Astrocyte (in vitro differentiated cells and primary cell): ENCODE measurements around the gene ZNF407. TPM values are rescaled to one million over a fixed set of nuclear protein-coding genes. Genes with fewer than 3 reads are reported as not detected.

Source experiments
- DNase-seq: peaks from one replicate; pipeline ENCODE4 v3.0.0-alpha.2; 2010; ENCODE audit warnings: low read depth
- FAIRE-seq: peaks from 2 replicates; lab custom pipeline; 2011; peaks lifted over from hg19 to GRCh38; lab: Jason Lieb, UNC
- H2AFZ ChIP-seq: 2 replicates; pipeline ENCODE4 v1.6.0; 2012; ENCODE audit warnings: low read depth, low read length, inconsistent platforms
- H3K27ac ChIP-seq: 2 replicates; pipeline ENCODE4 v1.5.1; 2011; ENCODE audit warnings: low read depth, low read length, inconsistent platforms
- H3K27me3 ChIP-seq: 2 replicates; pipeline ENCODE4 v1.6.0; 2011; ENCODE audit warnings: low read length, inconsistent platforms; ENCODE audit not compliant: insufficient read depth
- H3K36me3 ChIP-seq: 2 replicates; pipeline ENCODE4 v1.5.1; 2011; ENCODE audit warnings: low read length, inconsistent platforms; ENCODE audit not compliant: insufficient read depth
- H3K4me1 ChIP-seq: 2 replicates; pipeline ENCODE4 v1.5.1; 2011; ENCODE audit warnings: low read length, inconsistent platforms; ENCODE audit not compliant: insufficient read depth
- H3K4me2 ChIP-seq: 2 replicates; pipeline ENCODE4 v1.6.0; 2012; ENCODE audit warnings: low read length, inconsistent platforms
- H3K4me3 ChIP-seq: 2 replicates; pipeline ENCODE4 v1.5.1; 2011; ENCODE audit warnings: low read depth, mild to moderate bottlenecking, low read length, inconsistent platforms; ENCODE audit not compliant: insufficient read depth
- H3K79me2 ChIP-seq: 2 replicates; pipeline ENCODE4 v1.6.0; 2012; ENCODE audit warnings: mild to moderate bottlenecking, low read length, inconsistent platforms; ENCODE audit not compliant: insufficient read depth
- H3K9ac ChIP-seq: 2 replicates; pipeline ENCODE4 v1.6.0; 2012; ENCODE audit warnings: mild to moderate bottlenecking, low read length, inconsistent platforms
- H3K9me3 ChIP-seq: 2 replicates; pipeline ENCODE4 v1.5.1; 2012; ENCODE audit warnings: low read depth, mild to moderate bottlenecking, low read length, inconsistent platforms; ENCODE audit not compliant: insufficient read depth
- H4K20me1 ChIP-seq: 2 replicates; pipeline ENCODE4 v1.6.0; 2012; ENCODE audit warnings: low read length, inconsistent platforms; ENCODE audit not compliant: insufficient read depth
- H3K27ac Mint-ChIP-seq: one replicate; pipeline ENCODE4 v1.8.0; 2021; ENCODE audit warnings: mild to moderate bottlenecking, mixed read lengths; ENCODE audit not compliant: unreplicated experiment
- H3K27me3 Mint-ChIP-seq: one replicate; pipeline ENCODE4 v1.8.0; 2021; ENCODE audit warnings: low read depth, mixed read lengths; ENCODE audit not compliant: unreplicated experiment
- H3K36me3 Mint-ChIP-seq: one replicate; pipeline ENCODE4 v1.8.0; 2021; ENCODE audit warnings: low read depth, mixed read lengths; ENCODE audit not compliant: unreplicated experiment
- H3K4me1 Mint-ChIP-seq: one replicate; pipeline ENCODE4 v1.8.0; 2021; ENCODE audit warnings: low read depth, mixed read lengths; ENCODE audit not compliant: unreplicated experiment
- H3K4me3 Mint-ChIP-seq: one replicate; pipeline ENCODE4 v1.8.0; 2021; ENCODE audit warnings: mild to moderate bottlenecking, moderate library complexity, mixed read lengths; ENCODE audit not compliant: unreplicated experiment
- H3K9me3 Mint-ChIP-seq: one replicate; pipeline ENCODE4 v1.8.0; 2021; ENCODE audit warnings: mild to moderate bottlenecking, mixed read lengths; ENCODE audit not compliant: unreplicated experiment
- CTCF ChIP-seq: IDR thresholded peaks from 2 replicates; pipeline ENCODE4 v1.5.1; 2011; ENCODE audit warnings: low read depth, mild to moderate bottlenecking, inconsistent platforms, low read length, moderate library complexity; ENCODE audit not compliant: insufficient read depth
- EZH2 ChIP-seq: IDR thresholded peaks from 2 replicates; pipeline ENCODE4 v1.6.1; 2012; ENCODE audit warnings: mild to moderate bottlenecking, low read length, inconsistent platforms; ENCODE audit not compliant: insufficient read depth
- total RNA-seq: library from RNA; stranded (reverse); gene quantifications from 2 replicates; pipeline ENCODE4 v1.2.1, GENCODE V29; 2021

The ZNF407 gene
- total RNA-seq, 1 donor from 2014 or later: 13.8 TPM

DNA sequence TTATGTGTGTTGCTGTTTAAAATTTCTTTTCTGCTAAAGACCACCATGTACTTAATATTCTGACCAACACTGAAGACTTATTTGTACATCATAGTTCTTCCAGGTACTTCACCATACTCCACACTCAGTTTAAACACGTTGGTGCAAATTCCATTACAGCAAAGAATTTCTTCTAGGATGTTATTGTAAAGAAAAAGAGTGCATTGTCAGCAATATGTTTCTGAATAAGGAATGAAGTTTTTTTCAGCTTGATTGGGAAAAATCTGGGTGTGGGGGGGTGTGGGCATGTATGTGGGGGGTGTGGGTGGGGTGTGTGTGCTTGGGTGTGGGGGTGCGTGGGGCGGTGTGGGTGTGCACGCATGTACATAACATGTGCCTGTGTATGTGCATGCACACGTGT, 447.1 kb downstream of the ZNF407 start:
- no peak for TF ChIP-seq EZH2
- TF ChIP-seq CTCF: no peak
- DNase-seq (no peak), FAIRE-seq (no peak)
- Mint-ChIP-seq H3K36me3 (peaks cover 2% of the 10 kb centered on the region), H3K27ac (no peak overlapping the region), H3K4me1 (no peaks in the 10 kb centered on the region), H3K9me3 (no peaks in the 10 kb centered on the region), H3K4me3 (no peak overlapping the region), H3K27me3 (no peaks in the 10 kb centered on the region)
- Histone ChIP-seq H3K4me1 (no peaks in the 10 kb centered on the region), H3K27me3 (no peaks in the 10 kb centered on the region), H3K79me2 (no peaks in the 10 kb centered on the region), H3K4me2 (no peak overlapping the region), H4K20me1 (no peaks in the 10 kb centered on the region), H3K9me3 (no peaks in the 10 kb centered on the region), H3K4me3 (no peak overlapping the region), H2AFZ (no peak overlapping the region), H3K36me3 (no peaks in the 10 kb centered on the region), H3K27ac (no peak overlapping the region), H3K9ac (no peak overlapping the region)

DNA sequence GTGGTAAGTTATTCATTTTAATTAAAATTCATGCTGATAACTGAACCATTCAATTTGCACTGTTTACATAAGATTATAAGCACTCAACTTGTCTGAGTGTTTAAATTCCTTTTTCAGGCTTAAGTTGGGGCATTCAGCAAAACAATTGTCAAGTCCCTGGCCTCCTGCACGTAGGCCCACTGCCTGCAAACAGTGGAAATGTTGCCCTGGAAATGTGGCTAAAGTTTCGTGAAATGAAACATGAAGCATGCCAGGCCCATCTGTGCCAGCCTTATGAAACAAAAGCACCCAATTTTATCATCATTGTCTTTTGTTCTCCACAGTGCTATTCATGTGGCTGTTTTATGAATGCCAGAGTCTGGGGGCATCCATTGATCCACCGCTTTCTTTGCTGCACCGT, 447.6 kb downstream of the ZNF407 start:
- Histone ChIP-seq H3K27ac (no peak overlapping the region), H2AFZ (no peak overlapping the region), H3K9ac (no peak overlapping the region), H3K4me3 (no peak overlapping the region), H3K9me3 (no peaks in the 10 kb centered on the region), H4K20me1 (no peaks in the 10 kb centered on the region), H3K36me3 (no peaks in the 10 kb centered on the region), H3K27me3 (no peaks in the 10 kb centered on the region), H3K4me1 (no peaks in the 10 kb centered on the region), H3K4me2 (no peak overlapping the region), H3K79me2 (no peaks in the 10 kb centered on the region)
- no peak overlapping the region for H3K4me3 Mint-ChIP-seq
- peaks cover 2% of the 10 kb centered on the region for H3K36me3 Mint-ChIP-seq
- FAIRE-seq (no peak), DNase-seq (no peak)
- no peaks in the 10 kb centered on the region for H3K27me3 Mint-ChIP-seq
- no peak overlapping the region for H3K27ac Mint-ChIP-seq
- TF ChIP-seq EZH2: no peak
- TF ChIP-seq CTCF: no peak
- H3K9me3 Mint-ChIP-seq: no peaks in the 10 kb centered on the region
- H3K4me1 Mint-ChIP-seq: no peaks in the 10 kb centered on the region

GRCh38 chr18:75047240-75047961, 449.7 kb downstream of the ZNF407 start:
- H2AFZ ChIP-seq: no peak overlapping the region
- no peak overlapping the region for H3K4me2 ChIP-seq
- no peaks in the 10 kb centered on the region for H3K9me3 ChIP-seq
- H3K27ac ChIP-seq: no peak overlapping the region
- H3K27ac Mint-ChIP-seq: no peak overlapping the region
- no peak overlapping the region for H3K4me3 ChIP-seq
- no peaks in the 10 kb centered on the region for H3K27me3 ChIP-seq
- H3K9me3 Mint-ChIP-seq: no peaks in the 10 kb centered on the region
- H3K27me3 Mint-ChIP-seq: no peaks in the 10 kb centered on the region
- no peaks in the 10 kb centered on the region for H3K36me3 ChIP-seq
- FAIRE-seq (no peak), DNase-seq (no peak)
- TF ChIP-seq EZH2 (no peak), CTCF (no peak)
- H3K9ac ChIP-seq: no peak overlapping the region
- H3K4me3 Mint-ChIP-seq: no peak overlapping the region
- no peaks in the 10 kb centered on the region for H3K79me2 ChIP-seq
- no peaks in the 10 kb centered on the region for H4K20me1 ChIP-seq
- H3K4me1 Mint-ChIP-seq: no peaks in the 10 kb centered on the region
- H3K36me3 Mint-ChIP-seq: peaks cover 2% of the 10 kb centered on the region
- H3K4me1 ChIP-seq: no peaks in the 10 kb centered on the region
